ENCODE measurements around the gene GPSM1. TPM values are rescaled to one million over a fixed set of nuclear protein-coding genes. Genes with fewer than 3 reads are reported as not detected.
A peak's percentile ranks its signal among the peaks of the same experiment; 100 is the strongest.

The GPSM1 gene
- total RNA-seq, 1 donor from 2014 or later: 59.4 TPM

DNA sequence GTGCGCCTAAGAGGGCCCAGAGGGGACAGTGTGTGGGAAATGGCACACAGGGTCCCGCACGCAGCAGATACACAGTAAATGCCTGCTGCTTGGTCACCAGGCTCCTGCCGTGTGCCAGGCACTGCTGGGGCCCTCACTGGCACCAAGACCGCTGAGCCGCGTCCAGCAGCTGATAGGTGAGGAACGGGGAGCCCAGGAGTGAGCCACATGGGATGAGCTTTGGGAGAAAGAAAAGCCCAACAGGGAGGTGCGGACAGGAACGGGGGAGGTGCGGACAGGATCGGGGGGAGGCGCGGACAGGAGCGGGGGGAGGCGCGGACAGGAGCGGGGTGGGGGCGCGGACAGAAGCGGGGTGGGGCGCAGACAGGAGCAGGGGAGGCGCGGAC lies 16.5 kb downstream of the GPSM1 start:
- Mint-ChIP-seq H3K27me3 (ENCODE audit: low read depth, unreplicated experiment) (no peaks in the 10 kb centered on the region), H3K9me3 (ENCODE audit: unreplicated experiment) (no peaks in the 10 kb centered on the region), H3K36me3 (ENCODE audit: low read depth, unreplicated experiment) (peaks cover 5% of the 10 kb centered on the region), H3K4me3 (ENCODE audit: unreplicated experiment) (no peak overlapping the region), H3K27ac (ENCODE audit: unreplicated experiment) (no peak overlapping the region), H3K4me1 (ENCODE audit: low read depth, unreplicated experiment) (peaks cover 2% of the 10 kb centered on the region)
- Histone ChIP-seq H3K4me3 (ENCODE audit: insufficient read depth, low read depth, low read length) (no peak overlapping the region), H4K20me1 (ENCODE audit: insufficient read depth, low read length) (peaks cover 67% of the 10 kb centered on the region), H2AFZ (ENCODE audit: low read depth, low read length) (no peak overlapping the region), H3K27me3 (ENCODE audit: insufficient read depth, low read length) (no peaks in the 10 kb centered on the region), H3K4me2 (ENCODE audit: low read length) (no peak overlapping the region), H3K9me3 (ENCODE audit: insufficient read depth, low read depth, low read length) (no peaks in the 10 kb centered on the region), H3K79me2 (ENCODE audit: insufficient read depth, low read length) (no peaks in the 10 kb centered on the region), H3K27ac (ENCODE audit: low read depth, low read length) (no peak overlapping the region), H3K36me3 (ENCODE audit: insufficient read depth, low read length) (no peaks in the 10 kb centered on the region), H3K9ac (ENCODE audit: low read length) (no peak overlapping the region), H3K4me1 (ENCODE audit: insufficient read depth, low read length) (peaks cover 16% of the 10 kb centered on the region)
- DNase-seq (ENCODE audit: low read depth) (no peak), FAIRE-seq (no peak)
- no peak for TF ChIP-seq EZH2 (IDR thresholded peaks at IDR 0.05; ENCODE audit: insufficient read depth, low read length)
- TF ChIP-seq, protein P1, sequence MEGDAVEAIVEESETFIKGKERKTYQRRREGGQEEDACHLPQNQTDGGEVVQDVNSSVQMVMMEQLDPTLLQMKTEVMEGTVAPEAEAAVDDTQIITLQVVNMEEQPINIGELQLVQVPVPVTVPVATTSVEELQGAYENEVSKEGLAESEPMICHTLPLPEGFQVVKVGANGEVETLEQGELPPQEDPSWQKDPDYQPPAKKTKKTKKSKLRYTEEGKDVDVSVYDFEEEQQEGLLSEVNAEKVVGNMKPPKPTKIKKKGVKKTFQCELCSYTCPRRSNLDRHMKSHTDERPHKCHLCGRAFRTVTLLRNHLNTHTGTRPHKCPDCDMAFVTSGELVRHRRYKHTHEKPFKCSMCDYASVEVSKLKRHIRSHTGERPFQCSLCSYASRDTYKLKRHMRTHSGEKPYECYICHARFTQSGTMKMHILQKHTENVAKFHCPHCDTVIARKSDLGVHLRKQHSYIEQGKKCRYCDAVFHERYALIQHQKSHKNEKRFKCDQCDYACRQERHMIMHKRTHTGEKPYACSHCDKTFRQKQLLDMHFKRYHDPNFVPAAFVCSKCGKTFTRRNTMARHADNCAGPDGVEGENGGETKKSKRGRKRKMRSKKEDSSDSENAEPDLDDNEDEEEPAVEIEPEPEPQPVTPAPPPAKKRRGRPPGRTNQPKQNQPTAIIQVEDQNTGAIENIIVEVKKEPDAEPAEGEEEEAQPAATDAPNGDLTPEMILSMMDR (IDR thresholded peaks at IDR 0.05; ENCODE audit: insufficient read depth, low read depth, low read length): no peak

DNA sequence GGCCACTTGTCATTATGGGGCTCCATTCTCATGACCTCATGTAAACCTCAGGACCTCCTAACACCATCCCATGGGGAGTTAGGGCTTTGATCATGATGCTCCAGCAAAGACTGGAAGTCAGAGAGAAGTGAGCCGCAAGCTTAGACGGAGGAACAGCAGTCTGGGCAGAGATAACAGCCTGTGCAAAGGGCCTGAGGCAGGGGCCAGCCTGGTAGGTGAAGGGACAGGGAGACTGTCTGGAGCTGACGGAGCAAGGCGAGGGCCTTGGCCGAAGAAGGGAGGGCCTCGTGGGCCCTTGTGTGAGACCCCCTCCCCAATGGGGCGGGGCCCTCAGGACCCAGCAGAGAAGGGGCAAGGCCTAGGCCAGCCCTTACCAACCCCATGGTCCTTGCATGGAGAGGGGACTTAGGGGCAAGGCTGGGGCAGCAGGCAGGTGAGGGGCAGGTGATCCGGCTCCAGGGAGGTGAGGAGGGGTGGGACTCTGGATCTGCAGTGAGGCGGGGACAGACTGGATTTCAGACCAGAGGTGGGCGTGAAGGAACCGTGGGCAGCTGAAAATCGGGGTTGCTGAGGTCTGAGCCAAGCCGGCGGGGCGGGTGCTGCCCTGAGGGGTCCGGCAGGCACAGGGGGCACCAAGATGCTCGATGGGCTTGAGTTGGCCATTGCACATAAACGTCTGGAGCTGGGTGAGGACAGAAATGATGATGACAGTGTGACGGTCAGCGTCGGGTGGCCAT lies 17.4 kb downstream of the GPSM1 start:
- H3K27me3 ChIP-seq (ENCODE audit: insufficient read depth, low read length): no peaks in the 10 kb centered on the region
- H3K4me2 ChIP-seq (ENCODE audit: low read length): peak overlapping the region; percentile 19
- no peak for TF ChIP-seq EZH2 (IDR thresholded peaks at IDR 0.05; ENCODE audit: insufficient read depth, low read length)
- TF ChIP-seq, protein P1 (IDR thresholded peaks at IDR 0.05; ENCODE audit: insufficient read depth, low read depth, low read length): no peak
- Mint-ChIP-seq H3K9me3 (ENCODE audit: unreplicated experiment) (no peaks in the 10 kb centered on the region), H3K27ac (ENCODE audit: unreplicated experiment) (no peak overlapping the region), H3K4me3 (ENCODE audit: unreplicated experiment) (peak overlapping the region; percentile 34), H3K36me3 (ENCODE audit: low read depth, unreplicated experiment) (peaks cover 2% of the 10 kb centered on the region), H3K4me1 (ENCODE audit: low read depth, unreplicated experiment) (peaks cover 2% of the 10 kb centered on the region), H3K27me3 (ENCODE audit: low read depth, unreplicated experiment) (no peaks in the 10 kb centered on the region)
- H4K20me1 ChIP-seq (ENCODE audit: insufficient read depth, low read length): peaks cover 59% of the 10 kb centered on the region
- H3K36me3 ChIP-seq (ENCODE audit: insufficient read depth, low read length): no peaks in the 10 kb centered on the region
- H3K4me3 ChIP-seq (ENCODE audit: insufficient read depth, low read depth, low read length): no peak overlapping the region
- DNase-seq (ENCODE audit: low read depth) (no peak), FAIRE-seq (no peak)
- H3K9me3 ChIP-seq (ENCODE audit: insufficient read depth, low read depth, low read length): no peaks in the 10 kb centered on the region
- no peaks in the 10 kb centered on the region for H3K79me2 ChIP-seq (ENCODE audit: insufficient read depth, low read length)
- H3K9ac ChIP-seq (ENCODE audit: low read length): no peak overlapping the region
- no peak overlapping the region for H2AFZ ChIP-seq (ENCODE audit: low read depth, low read length)
- H3K4me1 ChIP-seq (ENCODE audit: insufficient read depth, low read length): peaks cover 16% of the 10 kb centered on the region
- H3K27ac ChIP-seq (ENCODE audit: low read depth, low read length): no peak overlapping the region
